NCI-H1436 (cell line): ENCODE results near the gene ZIC1.

ENCODE experiments used
- DNase-seq: peaks from one replicate; lab custom pipeline; 2025; lab: John Stamatoyannopoulos, UW

The ZIC1 gene

GRCh38 chr3:147380387-147380951, 28.7 kb upstream of the ZIC1 start:
- DNase-seq = no peak

- no peak for DNase-seq
Observed at GRCh38 chr3:147380977-147381376, 28.2 kb upstream of the ZIC1 start.

- DNase-seq = no peak
Observed at GRCh38 chr3:147381596-147381995, 27.6 kb upstream of the ZIC1 start.

DNA sequence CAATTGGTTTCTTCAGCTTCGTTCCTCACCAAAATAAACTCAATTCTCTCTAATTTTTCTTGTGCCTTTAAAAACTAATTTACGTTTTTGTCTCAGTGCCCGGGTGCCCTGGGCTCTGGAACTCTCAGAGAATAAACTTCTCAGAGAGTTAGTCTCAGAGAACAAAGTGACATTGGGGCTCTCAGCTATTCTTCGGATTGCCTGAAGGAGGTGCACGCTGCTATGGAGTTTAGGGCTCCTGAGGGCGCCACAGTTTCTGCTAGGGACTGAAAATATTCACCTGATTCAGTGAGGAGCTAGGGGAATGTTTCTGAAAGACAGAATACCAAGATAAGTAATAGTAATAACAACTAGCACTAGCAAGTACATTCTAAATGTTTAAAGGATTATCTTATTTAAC, 25.5 kb upstream of the ZIC1 start:
- no peak for DNase-seq

DNA sequence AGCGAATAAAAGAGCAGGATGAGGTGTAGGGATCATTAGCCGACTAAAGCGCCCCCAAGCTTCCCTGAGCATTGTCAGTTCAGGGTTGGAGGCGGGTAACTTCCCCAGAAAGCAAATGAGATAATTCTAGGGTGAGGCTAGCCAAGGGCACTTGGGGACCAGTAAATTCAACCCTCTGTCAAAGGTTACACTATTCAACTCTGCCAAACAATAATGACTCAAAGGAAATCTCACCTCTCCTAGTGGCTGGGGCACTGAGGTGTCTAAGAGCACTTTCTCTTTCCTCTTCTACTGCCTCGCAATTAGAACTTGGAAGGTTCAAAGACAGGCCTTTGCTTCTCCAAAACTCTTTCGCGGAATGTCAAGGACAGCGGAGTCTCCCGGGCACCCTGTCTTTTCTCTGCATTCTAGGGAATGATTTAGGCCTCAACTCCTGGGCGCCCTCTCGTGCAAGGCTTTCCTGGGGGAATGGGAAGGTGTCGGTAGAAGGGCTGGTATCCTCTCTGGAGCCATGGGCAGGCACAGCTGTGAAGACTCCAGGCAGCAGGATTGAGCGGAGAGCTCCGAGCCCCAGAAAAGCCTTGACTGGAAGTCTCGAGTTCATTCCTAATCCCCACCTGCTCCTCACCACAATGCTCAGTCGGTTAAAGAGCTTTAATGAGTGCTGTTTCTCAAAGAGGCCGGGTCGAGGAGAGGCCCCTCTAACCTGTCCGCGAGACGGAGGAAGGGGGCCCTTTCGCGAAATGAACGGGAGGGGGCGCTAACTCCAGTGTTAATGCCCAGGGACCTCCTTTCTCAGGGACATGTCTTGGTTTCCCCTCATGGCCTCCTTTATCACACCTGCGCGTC, 24.7 kb upstream of the ZIC1 start:
- DNase-seq = no peak

GRCh38 chr3:147385059-147386012, 23.8 kb upstream of the ZIC1 start:
- DNase-seq = no peak

DNA sequence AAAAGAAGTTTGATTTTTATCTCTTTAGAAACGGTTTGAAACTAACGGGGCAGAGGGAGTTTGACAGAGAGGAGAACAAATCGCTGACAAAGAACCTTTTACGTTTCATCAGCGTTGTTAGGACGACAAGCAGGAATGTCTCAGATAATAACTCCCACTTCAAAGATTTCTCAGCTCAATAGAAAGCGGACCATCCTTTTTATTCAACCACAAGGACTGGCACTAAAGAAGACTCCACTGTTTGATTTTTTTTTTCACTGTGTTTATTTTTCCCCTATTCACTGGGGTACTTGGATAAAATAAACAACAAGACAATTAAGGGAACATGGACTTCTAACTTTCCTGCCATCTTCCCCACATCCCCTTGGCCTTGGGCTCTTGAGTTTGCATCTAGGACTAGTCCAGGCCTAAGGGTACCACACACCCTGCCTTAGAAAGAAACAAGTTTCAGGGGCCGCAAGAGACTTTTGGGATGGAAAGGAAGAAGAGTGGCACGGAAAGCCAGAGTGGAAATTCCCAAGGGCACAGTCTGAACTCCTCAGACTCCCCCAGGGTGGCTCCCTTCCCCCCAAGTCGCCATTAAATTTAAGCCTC, 21.8 kb upstream of the ZIC1 start:
- DNase-seq = no peak

DNA sequence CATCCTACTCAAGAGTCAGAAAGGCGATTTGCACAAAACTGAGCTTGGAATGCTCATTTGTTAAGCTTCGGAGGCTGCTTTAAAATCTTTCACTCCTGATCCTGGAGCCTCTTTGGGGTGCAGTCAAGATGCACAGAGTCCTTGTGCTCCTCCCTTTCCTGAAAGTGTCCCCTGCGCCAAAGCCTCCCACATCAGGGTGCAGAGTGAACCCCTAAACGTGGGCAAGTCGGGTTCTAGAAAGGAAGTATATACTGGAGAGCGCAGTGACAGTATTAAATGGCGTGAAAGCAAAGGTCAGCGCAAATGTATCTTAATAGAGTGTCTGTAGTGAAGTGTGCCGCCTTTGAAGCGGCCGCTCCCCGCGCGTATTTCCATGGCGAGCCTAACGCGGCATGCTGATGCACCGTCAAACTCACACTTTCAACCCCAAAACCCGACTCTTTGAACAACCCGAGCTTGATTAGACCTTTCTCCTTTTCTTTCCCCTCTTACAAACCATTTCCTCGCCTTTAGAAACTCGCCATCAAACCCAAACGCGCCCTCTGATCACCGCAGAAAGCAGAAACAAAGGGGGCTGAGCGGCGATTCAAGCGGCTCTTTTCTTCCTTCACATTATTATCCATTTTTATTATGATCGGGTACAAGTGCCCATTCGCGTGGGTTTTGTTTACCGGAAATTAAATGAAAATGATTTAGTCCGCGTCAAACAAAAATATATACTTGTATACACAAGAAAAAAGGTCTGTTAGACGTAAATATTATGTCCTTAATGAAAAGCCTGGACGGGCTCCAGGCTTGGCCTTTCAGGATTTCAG, 21.1 kb upstream of the ZIC1 start:
- DNase-seq = no peak

- no peak for DNase-seq
Observed at GRCh38 chr3:147388700-147389580, 20.2 kb upstream of the ZIC1 start.

DNA sequence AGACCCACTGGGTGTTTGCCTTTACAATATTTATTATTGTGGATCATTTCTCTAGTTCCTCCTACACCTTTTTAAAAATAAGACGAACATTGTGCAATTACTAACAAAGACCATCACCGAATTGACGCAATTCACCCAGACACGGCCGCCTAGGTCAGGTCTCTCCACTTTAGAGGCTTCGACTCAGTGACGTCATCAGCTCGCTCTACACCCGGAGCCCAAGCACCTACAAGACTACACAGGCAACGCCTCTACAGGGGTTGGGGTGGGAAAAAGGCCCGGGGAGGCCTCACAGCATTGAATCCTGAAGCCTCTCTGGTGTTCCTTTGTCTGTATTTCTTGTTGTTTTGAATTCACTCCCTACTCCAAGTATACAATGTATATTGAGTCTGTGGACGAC, 19.4 kb upstream of the ZIC1 start:
- DNase-seq = no peak

- no peak for DNase-seq
Observed at GRCh38 chr3:147390589-147391569, 18.3 kb upstream of the ZIC1 start.

DNA sequence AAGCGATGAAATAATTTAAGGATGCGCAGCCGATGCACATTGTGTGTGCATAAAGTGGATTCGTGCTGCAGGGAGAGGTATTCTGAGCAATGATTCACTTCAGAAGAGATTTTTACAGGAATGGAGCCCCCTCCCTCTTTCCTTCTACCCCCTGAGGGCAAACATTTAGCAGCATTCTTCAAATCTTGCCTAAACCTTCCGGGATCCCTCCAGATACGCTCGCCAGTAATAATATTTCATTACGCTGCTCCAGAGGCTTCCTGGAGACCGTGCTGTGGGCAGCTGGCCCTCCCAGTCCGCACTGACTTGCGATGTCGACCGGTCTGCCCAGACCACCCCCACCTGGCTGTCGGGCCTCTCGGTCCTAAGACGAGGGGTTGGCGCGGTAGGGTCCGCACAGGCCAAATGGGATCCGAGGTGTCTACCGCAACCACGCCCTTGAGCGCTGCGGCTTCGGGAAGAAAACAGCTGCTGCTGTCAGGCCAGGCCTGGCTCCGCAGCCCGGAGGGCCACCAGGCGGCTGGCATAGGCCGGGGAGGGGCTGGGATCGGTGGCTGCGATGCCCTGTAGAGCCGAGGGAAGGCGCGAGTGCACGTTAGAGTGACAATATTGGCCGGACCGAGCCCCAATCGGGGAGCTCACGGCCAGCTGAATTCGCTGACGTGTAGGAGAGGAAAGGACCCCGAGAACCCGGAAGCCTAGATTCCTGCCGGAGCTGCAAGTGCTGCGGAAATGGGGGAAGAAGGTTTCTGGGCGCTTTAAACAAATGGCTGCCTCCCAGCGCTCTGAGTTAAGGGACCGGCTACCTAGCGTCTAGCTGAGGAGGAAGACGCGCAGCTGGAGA, 17.2 kb upstream of the ZIC1 start:
- no peak for DNase-seq

DNA sequence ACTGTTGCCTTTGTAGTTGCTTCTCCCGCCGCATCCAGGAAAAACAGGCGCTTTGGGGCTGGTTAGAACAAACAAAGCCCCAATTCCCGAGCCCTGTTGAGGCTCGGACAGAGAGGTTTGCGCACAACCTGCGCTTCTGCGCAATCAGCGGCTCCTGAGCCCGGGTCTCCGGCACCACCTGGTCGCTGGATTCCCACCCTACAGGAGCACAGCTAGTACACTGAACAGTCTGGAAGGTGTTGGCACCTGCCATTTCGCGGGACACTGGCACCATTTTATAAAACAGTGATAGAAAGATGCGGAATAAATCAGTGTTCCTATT, 16.6 kb upstream of the ZIC1 start:
- no peak for DNase-seq

GRCh38 chr3:147393261-147393942, 15.8 kb upstream of the ZIC1 start:
- DNase-seq = no peak

DNA sequence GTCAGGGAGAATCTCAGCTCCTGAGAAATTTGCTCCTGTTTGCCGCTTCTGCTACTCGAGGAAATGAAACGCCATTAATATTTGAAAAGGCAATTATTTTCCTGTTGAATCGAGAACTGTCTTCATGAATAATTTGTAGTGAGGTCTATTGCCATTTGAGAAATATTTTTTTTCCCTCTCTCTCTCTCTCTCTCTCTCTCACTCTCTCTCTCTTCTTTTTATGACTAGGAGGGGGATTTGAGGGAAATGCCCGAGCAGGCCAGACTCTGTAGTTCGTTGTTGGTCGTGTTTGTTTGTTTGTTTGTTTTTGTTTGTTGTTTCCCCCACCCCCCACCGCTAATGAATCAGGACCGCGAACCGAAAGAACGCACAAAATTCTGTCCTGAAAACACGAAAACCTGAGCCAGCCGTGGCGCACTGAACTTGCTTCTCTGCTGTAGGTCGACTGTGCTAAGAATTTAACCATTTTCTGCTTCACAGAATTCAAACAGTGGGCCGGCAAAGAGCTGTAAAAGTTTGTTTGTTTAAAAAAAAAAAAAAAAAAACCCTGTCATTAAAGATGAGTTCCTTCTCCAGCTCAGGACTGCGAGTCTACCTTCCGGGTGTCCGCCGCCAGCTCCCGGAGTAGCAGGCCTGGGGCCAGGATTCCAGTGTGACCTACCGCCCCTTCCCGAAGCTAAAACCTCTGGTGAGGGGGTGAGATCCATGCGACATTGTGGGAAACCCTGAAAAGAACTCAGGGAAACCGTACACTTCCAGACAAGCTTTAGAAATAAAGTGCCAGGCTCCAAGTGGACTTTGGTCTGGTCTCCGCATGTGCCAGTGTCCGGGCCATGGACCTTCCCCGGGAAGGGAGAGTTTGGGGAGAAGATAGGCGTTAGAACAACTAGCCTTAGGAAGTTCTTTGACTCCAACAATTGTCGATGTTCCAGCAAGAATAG, 15.0 kb upstream of the ZIC1 start:
- no peak for DNase-seq

GRCh38 chr3:147394884-147395225, 14.3 kb upstream of the ZIC1 start:
- no peak for DNase-seq
